Stimulated activated CD4-positive, alpha-beta T cell treated with anti-CD3 and anti-CD28 coated beads, Interleukin-2, amount 100 ng/mL, for 4 hours (primary cell): Measurements from ENCODE around the gene ZFAND2B.

ENCODE experiments used
- DNase-seq: peaks from one replicate; pipeline ENCODE4 v3.0.0-alpha.2; 2020; ENCODE audit warnings: low read depth

The ZFAND2B gene

GRCh38 chr2:219204425-219205164 is 2.0 kb upstream of the ZFAND2B start:
- DNase-seq, result no peak

- DNase-seq, result no peak
These were observed 1.4 kb upstream of the ZFAND2B start for GRCh38 chr2:219205165-219205538.

- DNase-seq, result no peak
These were observed 628 bp upstream of the ZFAND2B start for GRCh38 chr2:219205981-219206327.

GRCh38 chr2:219207134-219207883 is 727 bp downstream of the ZFAND2B start:
- no peak for DNase-seq

- DNase-seq, result no peak
These were observed 1.5 kb downstream of the ZFAND2B start for GRCh38 chr2:219207884-219208740.

- no peak for DNase-seq
These were observed 2.9 kb downstream of the ZFAND2B start for GRCh38 chr2:219209236-219210195.

- no peak for DNase-seq
These were observed 3.8 kb downstream of the ZFAND2B start for GRCh38 chr2:219210196-219210885.

GRCh38 chr2:219210886-219211362 is 4.3 kb downstream of the ZFAND2B start:
- DNase-seq, result no peak

GRCh38 chr2:219213026-219213415 is 6.4 kb downstream of the ZFAND2B start:
- no peak for DNase-seq

GRCh38 chr2:219213486-219214071 is 7.0 kb downstream of the ZFAND2B start:
- DNase-seq, result no peak

- DNase-seq, result no peak
These were observed 7.6 kb downstream of the ZFAND2B start for GRCh38 chr2:219214141-219214540.

GRCh38 chr2:219214786-219215185 is 8.2 kb downstream of the ZFAND2B start:
- no peak for DNase-seq

GRCh38 chr2:219215871-219216534 is 9.4 kb downstream of the ZFAND2B start:
- DNase-seq, result no peak

- DNase-seq, result no peak
These were observed 9.9 kb downstream of the ZFAND2B start for GRCh38 chr2:219216535-219216915.

- no peak for DNase-seq
These were observed 11.7 kb downstream of the ZFAND2B start for GRCh38 chr2:219218217-219218731.

GRCh38 chr2:219218732-219219701 is 12.4 kb downstream of the ZFAND2B start, which contains the start of gene ABCB6:
ABCB6 (minus strand) TSS chr2:219218958; CDS start chr2:219218673, 285 bp downstream.
- peak; percentile 87 for DNase-seq

GRCh38 chr2:219219784-219220532 is 13.4 kb downstream of the ZFAND2B start:
- no peak for DNase-seq
